Measurements from ENCODE around the gene SDS. TPM values are rescaled to one million over a fixed set of nuclear protein-coding genes. Genes with fewer than 3 reads are reported as not detected.

Gene SDS
- total and polyA plus RNA-seq, 2 experiments from 2014 or later, result not detected

- H3K4me2 ChIP-seq (ENCODE audit: unreplicated experiment), result no peak overlapping the region
- no peaks in the 10 kb centered on the region for H3K4me1 ChIP-seq (ENCODE audit: insufficient read depth)
- no peak overlapping the region for H3K4me3 ChIP-seq
- WGBS, 2 experiments (ENCODE audit: low coverage in 1 of 2, low lambda C conversion rate in 2 of 2, missing lambda C conversion rate in 2 of 2), result 29 to 30% methylated on average over 14 of the region's 14 CpGs
- H3F3A ChIP-seq (ENCODE audit: insufficient read depth), result no peaks in the 10 kb centered on the region
- in situ Hi-C loops (cut with MboI), result no loop called here
- H3K27ac ChIP-seq, result no peak overlapping the region
- peaks cover 28% of the 10 kb centered on the region; the same call in 1 of the 2 replicates for H3K27me3 ChIP-seq (replicated peaks; ENCODE audit: insufficient read depth)
- H2AFZ ChIP-seq, result no peak overlapping the region
- TF ChIP-seq EZH2 (IDR thresholded peaks at IDR 0.05; ENCODE audit: insufficient read depth, poor library complexity, severe bottlenecking) (no peak), EZH2phosphoT487 (IDR thresholded peaks at IDR 0.05; ENCODE audit: insufficient read depth, low read depth) (no peak)
- H3K9me3 ChIP-seq (ENCODE audit: low read depth), result no peaks in the 10 kb centered on the region
- no peaks in the 10 kb centered on the region for H3K36me3 ChIP-seq (ENCODE audit: low read depth)
- H4K20me1 ChIP-seq (ENCODE audit: insufficient read depth), result no peaks in the 10 kb centered on the region
- no peak overlapping the region for H3K9ac ChIP-seq
- no peak for DNase-seq
- H3K79me2 ChIP-seq (ENCODE audit: insufficient read depth), result no peaks in the 10 kb centered on the region
- no peaks in the 10 kb centered on the region for H3K9me2 ChIP-seq (ENCODE audit: insufficient read depth)
These were observed 37.5 kb upstream of the SDS start for GRCh38 chr12:113440947-113441782.

- Histone ChIP-seq H3K9me2 (ENCODE audit: insufficient read depth) (no peaks in the 10 kb centered on the region), H3K9ac (no peak overlapping the region), H3K27ac (no peak overlapping the region), H3K4me2 (ENCODE audit: unreplicated experiment) (no peak overlapping the region), H3K36me3 (ENCODE audit: low read depth) (no peaks in the 10 kb centered on the region), H4K20me1 (ENCODE audit: insufficient read depth) (no peaks in the 10 kb centered on the region), H3K27me3 (replicated peaks; ENCODE audit: insufficient read depth) (peaks cover 26% of the 10 kb centered on the region; the same call in 1 of the 2 replicates), H2AFZ (no peak overlapping the region), H3K4me3 (no peak overlapping the region), H3K9me3 (ENCODE audit: low read depth) (no peaks in the 10 kb centered on the region), H3K4me1 (ENCODE audit: insufficient read depth) (no peaks in the 10 kb centered on the region), H3F3A (ENCODE audit: insufficient read depth) (no peaks in the 10 kb centered on the region), H3K79me2 (ENCODE audit: insufficient read depth) (no peaks in the 10 kb centered on the region)
- WGBS, 2 experiments (ENCODE audit: low coverage in 1 of 2, low lambda C conversion rate in 2 of 2, missing lambda C conversion rate in 2 of 2), result 38 to 39% methylated on average over 7 of the region's 7 CpGs
- no peak for DNase-seq
- no peak for TF ChIP-seq EZH2 (IDR thresholded peaks at IDR 0.05; ENCODE audit: insufficient read depth, poor library complexity, severe bottlenecking)
- TF ChIP-seq EZH2phosphoT487 (IDR thresholded peaks at IDR 0.05; ENCODE audit: insufficient read depth, low read depth), result no peak
- in situ Hi-C loops (cut with MboI), result no loop called here
These were observed 36.6 kb upstream of the SDS start for GRCh38 chr12:113440336-113440735.

- no peaks in the 10 kb centered on the region for H3K9me3 ChIP-seq (ENCODE audit: low read depth)
- WGBS, 2 experiments (ENCODE audit: low coverage in 1 of 2, low lambda C conversion rate in 2 of 2, missing lambda C conversion rate in 2 of 2), result 16 to 24% methylated on average over 8 of the region's 8 CpGs
- no peaks in the 10 kb centered on the region for H3K4me1 ChIP-seq (ENCODE audit: insufficient read depth)
- H3K27me3 ChIP-seq (replicated peaks; ENCODE audit: insufficient read depth), result peaks cover 21% of the 10 kb centered on the region; the same call in 1 of the 2 replicates
- no peak overlapping the region for H3K9ac ChIP-seq
- H3K4me3 ChIP-seq, result no peak overlapping the region
- no peaks in the 10 kb centered on the region for H4K20me1 ChIP-seq (ENCODE audit: insufficient read depth)
- no peaks in the 10 kb centered on the region for H3K79me2 ChIP-seq (ENCODE audit: insufficient read depth)
- no peaks in the 10 kb centered on the region for H3K9me2 ChIP-seq (ENCODE audit: insufficient read depth)
- in situ Hi-C loops (cut with MboI), result no loop called here
- H3F3A ChIP-seq (ENCODE audit: insufficient read depth), result no peaks in the 10 kb centered on the region
- DNase-seq, result peak; percentile 54
- TF ChIP-seq EZH2phosphoT487 (IDR thresholded peaks at IDR 0.05; ENCODE audit: insufficient read depth, low read depth) (no peak), EZH2 (IDR thresholded peaks at IDR 0.05; ENCODE audit: insufficient read depth, poor library complexity, severe bottlenecking) (no peak)
- H2AFZ ChIP-seq, result no peak overlapping the region
- H3K36me3 ChIP-seq (ENCODE audit: low read depth), result no peaks in the 10 kb centered on the region
- no peak overlapping the region for H3K27ac ChIP-seq
- H3K4me2 ChIP-seq (ENCODE audit: unreplicated experiment), result no peak overlapping the region
These were observed 35.9 kb upstream of the SDS start for GRCh38 chr12:113439606-113440030.

- Histone ChIP-seq H3K36me3 (ENCODE audit: low read depth) (no peaks in the 10 kb centered on the region), H3F3A (ENCODE audit: insufficient read depth) (no peaks in the 10 kb centered on the region), H3K79me2 (ENCODE audit: insufficient read depth) (no peaks in the 10 kb centered on the region), H2AFZ (no peak overlapping the region), H3K9me2 (ENCODE audit: insufficient read depth) (no peaks in the 10 kb centered on the region), H4K20me1 (ENCODE audit: insufficient read depth) (no peaks in the 10 kb centered on the region), H3K27me3 (replicated peaks; ENCODE audit: insufficient read depth) (peaks cover 21% of the 10 kb centered on the region; the same call in 1 of the 2 replicates), H3K27ac (no peak overlapping the region), H3K9me3 (ENCODE audit: low read depth) (no peaks in the 10 kb centered on the region), H3K4me2 (ENCODE audit: unreplicated experiment) (no peak overlapping the region), H3K4me3 (no peak overlapping the region), H3K9ac (no peak overlapping the region), H3K4me1 (ENCODE audit: insufficient read depth) (no peaks in the 10 kb centered on the region)
- TF ChIP-seq EZH2 (IDR thresholded peaks at IDR 0.05; ENCODE audit: insufficient read depth, poor library complexity, severe bottlenecking) (no peak), EZH2phosphoT487 (IDR thresholded peaks at IDR 0.05; ENCODE audit: insufficient read depth, low read depth) (no peak)
- DNase-seq, result no peak
- in situ Hi-C loops (cut with MboI), result no loop called here
- WGBS, 2 experiments (ENCODE audit: low coverage in 1 of 2, low lambda C conversion rate in 2 of 2, missing lambda C conversion rate in 2 of 2), result 21 to 22% methylated on average over 4 of the region's 4 CpGs
These were observed 35.6 kb upstream of the SDS start for GRCh38 chr12:113439301-113439597.
